Left forelimb (tissue), 1 donor: ENCODE data around the gene NRIP3.
A peak's percentile ranks its signal among the peaks of the same experiment; 100 is the strongest.
"Not testable (repeated sequence)": the region's sequence is repeated elsewhere in the genome, so short reads cannot be mapped to it uniquely, and the experiment has no call there.

Source experiments
- DNase-seq: peaks from one replicate; pipeline ENCODE4 v3.0.0-alpha.2; 2018; ENCODE audit warnings: low spot score

NRIP3 gene

GRCh38 chr11:8971924-8972316 is 31.9 kb downstream of the NRIP3 start:
- DNase-seq = no peak

- DNase-seq = no peak
Observed at GRCh38 chr11:8971196-8971923, 32.4 kb downstream of the NRIP3 start.

GRCh38 chr11:8967184-8967583 is 36.6 kb downstream of the NRIP3 start:
- no peak for DNase-seq

GRCh38 chr11:8964324-8965320 is 39.2 kb downstream of the NRIP3 start, which contains the start of gene TMEM9B:
TMEM9B (minus strand) TSS chr11:8964442; CDS start chr11:8964313, 129 bp downstream.
- DNase-seq = peak; percentile 92

GRCh38 chr11:8963569-8964323 is 40.1 kb downstream of the NRIP3 start:
- DNase-seq = no peak

GRCh38 chr11:8962841-8963240 is 41.0 kb downstream of the NRIP3 start:
- no peak for DNase-seq

GRCh38 chr11:8961401-8961800 is 42.4 kb downstream of the NRIP3 start:
- no peak for DNase-seq

GRCh38 chr11:8959546-8960166 is 44.1 kb downstream of the NRIP3 start:
- DNase-seq = no peak

- DNase-seq = no peak
Observed at GRCh38 chr11:8956860-8957259, 46.9 kb downstream of the NRIP3 start.

- no peak for DNase-seq
Observed at GRCh38 chr11:8948886-8949285, 54.9 kb downstream of the NRIP3 start.

GRCh38 chr11:8947230-8947943 is 56.4 kb downstream of the NRIP3 start:
- DNase-seq = no peak

- DNase-seq = no peak
Observed at GRCh38 chr11:8942518-8943066, 61.2 kb downstream of the NRIP3 start, which contains the start of gene ASCL3. ASCL3 (minus strand) TSS chr11:8943016; CDS start chr11:8938161, 4,855 bp downstream.

- no peak for DNase-seq
Observed at GRCh38 chr11:8941341-8942103, 62.3 kb downstream of the NRIP3 start.

GRCh38 chr11:8937659-8938058 is 66.1 kb downstream of the NRIP3 start:
- DNase-seq = no peak

GRCh38 chr11:8937159-8937558 is 66.6 kb downstream of the NRIP3 start:
- no peak for DNase-seq

GRCh38 chr11:8935789-8936188 is 68.0 kb downstream of the NRIP3 start:
- not testable (repeated sequence) for DNase-seq

- no peak for DNase-seq
Observed at GRCh38 chr11:8934742-8935488, 68.9 kb downstream of the NRIP3 start.

GRCh38 chr11:8933931-8934330 is 69.9 kb downstream of the NRIP3 start:
- DNase-seq = no peak

GRCh38 chr11:8932564-8933180 is 71.1 kb downstream of the NRIP3 start, which contains the start of gene C11orf16:
C11orf16 (minus strand) TSS chr11:8932947; CDS start chr11:8932308, 639 bp downstream.
- DNase-seq = no peak
